KOPT-K1 (cell line): ENCODE measurements around the gene FOXO3.
"Not testable (repeated sequence)": the region's sequence is repeated elsewhere in the genome, so short reads cannot be mapped to it uniquely, and the experiment has no call there.

Source experiments
- H3K27ac ChIP-seq: fragments of 200-600 bp; sonication (generic); 2 replicates; pipeline ENCODE4 v1.5.1; 2016; ENCODE audit warnings: antibody characterized with exemption, mild to moderate bottlenecking, low read depth, low read length; ENCODE audit not compliant: poor library complexity, severe bottlenecking
- H3K36me3 ChIP-seq: fragments of 200-600 bp; sonication (generic); 2 replicates; pipeline ENCODE4 v1.5.1; 2017; ENCODE audit warnings: antibody characterized with exemption, mild to moderate bottlenecking, low read length, moderate library complexity; ENCODE audit not compliant: insufficient read depth
- H3K9me3 ChIP-seq: fragments of 200-600 bp; sonication (generic); 2 replicates; pipeline ENCODE4 v1.5.1; 2017; ENCODE audit warnings: antibody characterized with exemption, low read length, mild to moderate bottlenecking; ENCODE audit not compliant: insufficient read depth, poor library complexity, severe bottlenecking

Gene FOXO3

GRCh38 chr6:108560463-108561308 is at the start of gene FOXO3:
TSS of gene FOXO3 (plus strand) at chr6:108560917. CDS start at chr6:108561209, 292 bp downstream.
- H3K27ac ChIP-seq = peak within 1 kb of the TSS; percentile 70

DNA sequence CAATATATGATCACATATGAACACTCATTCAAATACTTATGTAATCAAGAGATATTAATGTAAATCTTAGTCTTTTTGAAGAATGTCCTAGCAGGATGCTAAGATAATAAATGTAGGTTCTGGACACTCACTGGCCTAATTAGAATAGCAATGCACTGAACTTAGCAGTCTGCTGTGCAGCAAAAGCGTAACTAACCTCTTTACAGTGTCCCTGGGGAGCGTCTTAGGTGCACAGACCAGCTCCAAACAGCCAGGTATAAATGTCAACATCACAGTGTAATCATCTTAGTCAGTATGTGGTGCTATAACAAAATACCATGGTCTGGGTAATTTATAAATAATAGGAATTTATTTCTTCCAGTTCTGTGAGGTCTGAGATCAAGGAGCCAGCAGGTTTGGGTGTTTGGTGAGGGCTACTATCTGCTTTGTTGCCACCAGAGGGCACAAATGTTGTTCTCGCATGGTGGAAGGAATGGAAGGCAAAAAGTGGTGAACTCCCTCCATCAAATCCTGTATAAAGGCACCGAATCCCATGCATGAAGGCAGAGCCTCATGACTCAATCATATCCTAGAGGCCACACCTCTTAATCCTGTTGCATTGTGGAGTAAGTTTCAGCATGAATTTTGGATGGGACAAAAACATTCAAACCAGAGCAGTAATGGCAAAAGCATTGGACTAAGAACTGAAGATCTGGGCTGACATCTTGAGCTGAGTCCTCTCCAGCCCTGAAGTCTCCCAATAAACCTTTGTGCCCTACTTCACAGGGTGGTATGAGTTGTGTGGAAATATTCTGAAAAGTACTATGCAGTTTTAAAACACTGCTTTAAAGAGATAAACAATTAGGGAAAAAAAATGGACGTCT is 41.8 kb upstream of the FOXO3 start:
- no peak overlapping the region for H3K27ac ChIP-seq
- no peaks in the 10 kb centered on the region for H3K9me3 ChIP-seq
- H3K36me3 ChIP-seq = no peaks in the 10 kb centered on the region

More at GRCh38 chr6:108560463-108561308, at the start of gene FOXO3:
- H3K9me3 ChIP-seq = no peaks in the 10 kb centered on the region
- H3K36me3 ChIP-seq = peaks cover 6% of the 10 kb centered on the region; the same call in 1 of the 2 replicates

DNA sequence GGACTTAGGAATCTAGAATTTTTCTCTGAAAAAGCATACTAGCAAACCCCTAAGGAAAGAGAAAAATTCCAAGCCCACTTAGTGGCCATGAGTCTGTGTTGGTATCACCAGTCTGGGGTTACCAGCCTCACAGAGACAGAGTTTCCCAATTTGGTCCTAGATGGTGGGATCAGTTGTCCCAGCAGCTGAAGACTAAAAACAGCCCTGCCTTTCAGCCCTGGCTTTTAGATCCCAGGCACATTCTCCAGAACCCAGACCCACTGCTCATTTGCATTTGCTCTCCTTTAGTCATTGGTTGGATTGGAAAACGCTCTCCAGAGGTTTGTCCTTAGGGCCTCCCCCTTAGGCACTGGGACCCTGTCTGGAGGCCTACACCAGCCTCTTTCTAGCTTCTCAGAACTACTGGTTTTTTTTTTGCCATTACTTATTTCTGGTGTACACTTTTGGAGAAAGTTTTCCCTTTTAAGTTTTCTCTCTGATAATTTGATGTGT is 39.1 kb upstream of the FOXO3 start:
- Histone ChIP-seq H3K9me3 (no peaks in the 10 kb centered on the region), H3K36me3 (no peaks in the 10 kb centered on the region), H3K27ac (no peak overlapping the region)

DNA sequence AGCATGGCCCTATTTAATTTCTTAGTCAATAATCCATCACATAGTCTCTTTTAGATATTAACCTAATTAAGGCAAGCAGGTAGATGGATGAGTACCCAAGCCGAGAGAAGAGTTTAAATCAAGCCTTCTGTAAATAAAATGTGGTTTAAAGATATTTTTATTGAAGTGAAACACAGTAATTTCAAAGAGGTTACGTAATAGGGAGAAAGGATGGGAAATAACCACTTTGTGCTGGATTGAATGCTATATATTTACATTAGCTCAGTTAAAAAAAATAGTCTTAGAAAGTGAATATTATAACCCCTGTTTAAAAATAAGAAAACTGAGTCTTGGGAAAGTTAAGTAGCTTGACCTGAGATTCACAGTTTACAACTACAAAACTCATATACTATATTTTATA is 37.0 kb upstream of the FOXO3 start:
- H3K27ac ChIP-seq = no peak overlapping the region
- no peaks in the 10 kb centered on the region for H3K36me3 ChIP-seq
- no peaks in the 10 kb centered on the region for H3K9me3 ChIP-seq

DNA sequence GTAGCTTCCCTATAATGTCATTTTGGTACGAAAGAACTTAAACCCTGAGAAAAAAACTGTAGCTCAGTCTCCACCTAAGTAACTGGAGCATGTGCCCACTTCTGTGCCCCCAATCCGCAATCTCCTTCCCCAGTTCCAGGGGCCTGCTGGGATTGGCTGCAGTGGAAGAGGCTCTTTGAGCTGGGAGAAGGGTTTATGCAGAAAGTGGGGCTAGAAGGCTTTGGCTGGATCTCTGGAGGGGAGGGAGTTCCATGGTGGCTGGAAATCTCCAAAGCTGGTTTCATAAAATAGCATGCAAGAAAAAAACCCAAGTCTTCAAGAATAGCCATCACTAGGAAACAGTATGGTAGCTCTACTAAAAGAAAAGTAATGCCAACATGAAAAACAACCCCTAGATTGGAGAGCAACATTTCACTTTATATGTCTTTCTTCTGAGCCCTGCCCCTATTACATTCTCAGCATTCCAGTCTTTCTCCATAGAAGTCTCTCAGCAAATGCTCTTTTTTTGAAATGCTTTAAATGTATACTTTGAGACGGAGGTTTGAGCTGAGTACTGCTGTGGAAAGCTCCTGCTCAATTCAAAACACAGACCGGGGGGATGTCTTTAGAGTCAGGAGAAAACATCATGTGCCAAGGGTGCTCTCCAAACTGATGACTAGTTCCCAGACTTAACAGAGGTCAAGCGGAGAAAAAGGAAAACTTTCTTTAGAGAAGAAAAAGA is 36.0 kb upstream of the FOXO3 start:
- no peaks in the 10 kb centered on the region for H3K9me3 ChIP-seq
- no peak overlapping the region for H3K27ac ChIP-seq
- H3K36me3 ChIP-seq = no peaks in the 10 kb centered on the region

DNA sequence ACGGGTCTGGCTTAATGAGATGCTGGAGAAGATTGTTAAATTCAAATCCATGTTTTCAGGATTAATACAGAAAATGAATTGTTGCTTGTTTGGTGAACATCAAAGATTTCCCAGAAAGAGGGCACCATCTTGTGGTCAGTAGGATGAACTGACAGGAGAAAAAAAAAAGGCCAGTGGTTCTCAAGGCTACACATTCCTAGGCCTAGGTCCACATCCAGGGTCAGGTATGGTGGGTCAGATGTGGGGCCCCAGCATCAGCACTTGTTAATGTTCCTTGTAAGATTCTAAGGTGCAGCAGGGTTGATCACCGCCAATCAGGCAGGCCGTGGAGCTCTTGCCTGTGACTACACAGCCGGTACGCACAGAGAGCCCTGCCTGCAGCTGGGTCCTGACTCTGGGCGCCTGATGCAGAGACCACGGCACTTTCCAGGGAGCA is 34.0 kb upstream of the FOXO3 start:
- Histone ChIP-seq H3K9me3 (no peaks in the 10 kb centered on the region), H3K27ac (no peak overlapping the region), H3K36me3 (no peaks in the 10 kb centered on the region)

DNA sequence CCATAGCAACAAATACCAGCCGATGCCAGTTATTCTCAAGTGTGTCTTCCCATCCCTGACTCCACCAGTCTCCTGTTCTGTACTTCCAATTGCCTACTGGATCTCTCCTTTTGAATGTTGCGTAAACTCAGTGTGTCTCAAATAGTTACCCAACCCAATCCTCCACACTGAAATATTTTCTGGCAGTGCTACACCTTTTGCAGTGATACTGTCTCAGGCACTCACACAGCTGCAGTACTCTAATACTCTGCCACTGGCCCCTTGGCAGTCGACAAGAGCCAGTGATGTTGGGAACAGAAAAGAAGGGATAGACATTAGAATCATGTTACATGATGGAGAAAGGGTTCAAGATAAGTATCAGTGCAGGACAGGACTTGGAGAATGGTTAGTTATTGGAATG is 31.8 kb upstream of the FOXO3 start:
- Histone ChIP-seq H3K9me3 (no peaks in the 10 kb centered on the region), H3K36me3 (no peaks in the 10 kb centered on the region), H3K27ac (no peak overlapping the region)

GRCh38 chr6:108531332-108531731 is 29.4 kb upstream of the FOXO3 start:
- no peaks in the 10 kb centered on the region for H3K36me3 ChIP-seq
- no peak overlapping the region for H3K27ac ChIP-seq
- no peaks in the 10 kb centered on the region for H3K9me3 ChIP-seq

DNA sequence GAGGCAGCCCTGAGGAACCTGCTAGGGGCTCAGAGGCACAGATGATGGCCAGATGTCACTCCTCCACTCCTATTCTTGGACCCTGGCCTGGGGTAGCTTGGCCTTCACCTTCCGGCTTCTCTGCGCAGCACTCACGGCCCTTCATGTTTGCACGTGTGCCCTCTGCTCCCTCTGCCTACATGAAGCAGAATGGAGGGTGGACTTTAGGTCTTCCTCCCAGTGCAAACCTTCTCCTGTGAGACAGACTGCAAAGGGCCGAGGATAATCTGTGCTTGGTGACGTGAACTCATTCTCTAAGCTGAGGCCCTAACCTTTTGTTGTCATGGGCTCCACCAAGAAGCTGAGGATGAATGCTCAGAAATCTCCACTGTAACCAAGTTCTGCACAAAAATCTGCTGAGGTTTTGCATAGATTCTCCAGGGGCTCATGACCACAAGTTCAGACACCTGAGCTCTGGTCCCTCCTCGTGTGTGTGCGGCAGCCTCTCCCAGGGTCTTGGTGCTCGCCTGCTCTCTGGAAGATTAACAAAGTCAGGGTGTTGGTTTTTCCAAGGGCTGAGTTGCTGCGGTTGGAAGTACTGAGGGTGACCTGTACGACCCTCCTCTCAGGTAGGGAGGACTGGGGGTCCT is 25.5 kb upstream of the FOXO3 start:
- Histone ChIP-seq H3K36me3 (no peaks in the 10 kb centered on the region), H3K9me3 (no peaks in the 10 kb centered on the region), H3K27ac (no peak overlapping the region)

- H3K27ac ChIP-seq, H3K9me3 ChIP-seq, H3K36me3 ChIP-seq: not testable (repeated sequence)
These were observed 24.7 kb upstream of the FOXO3 start for GRCh38 chr6:108535920-108536535.

GRCh38 chr6:108541843-108542759 is 18.6 kb upstream of the FOXO3 start:
- Histone ChIP-seq H3K27ac (peak overlapping the region; percentile 43), H3K9me3 (no peaks in the 10 kb centered on the region), H3K36me3 (no peaks in the 10 kb centered on the region)

DNA sequence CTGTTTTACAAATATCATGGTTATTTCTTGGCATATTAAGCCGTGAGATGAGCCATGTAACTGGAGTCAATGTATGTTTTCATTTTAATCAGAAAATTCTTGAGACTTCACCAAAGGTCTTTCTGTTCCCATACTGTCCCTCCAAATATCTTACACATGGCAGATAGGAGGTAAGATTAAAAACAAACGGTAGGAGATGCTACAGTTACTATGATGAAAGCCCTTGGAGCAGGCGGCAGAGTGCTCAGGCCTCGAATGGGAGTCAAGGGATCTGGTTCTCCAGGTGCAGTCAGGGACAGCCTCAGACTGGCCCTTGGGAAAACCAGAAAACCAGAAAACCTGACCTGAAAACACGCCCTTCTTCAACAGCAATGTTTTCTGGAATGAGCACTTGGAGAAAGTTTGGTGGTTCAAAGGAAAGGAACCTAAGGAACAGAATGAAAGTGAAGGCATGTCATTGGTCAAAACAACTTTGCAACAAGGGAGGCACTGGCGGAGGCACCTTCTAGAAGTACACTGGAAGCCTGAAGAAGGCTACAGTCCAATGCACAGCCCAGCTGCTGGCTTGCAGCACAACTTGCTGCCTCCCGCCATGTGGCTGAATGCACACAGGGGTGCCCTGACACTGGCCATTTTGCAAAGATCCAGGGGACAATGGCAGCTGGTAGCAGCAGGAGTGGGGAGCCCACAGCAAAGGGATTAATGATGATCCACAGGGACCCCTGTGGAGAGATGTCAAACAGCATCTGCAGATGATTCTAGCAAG is 17.4 kb upstream of the FOXO3 start:
- no peak overlapping the region for H3K27ac ChIP-seq
- H3K36me3 ChIP-seq = no peaks in the 10 kb centered on the region
- H3K9me3 ChIP-seq = no peaks in the 10 kb centered on the region

- no peaks in the 10 kb centered on the region for H3K36me3 ChIP-seq
- H3K27ac ChIP-seq = no peak overlapping the region
- H3K9me3 ChIP-seq = no peaks in the 10 kb centered on the region
These were observed 16.1 kb upstream of the FOXO3 start for GRCh38 chr6:108544606-108545005.
